Neural cell (in vitro differentiated cells): ENCODE measurements around the gene SLC22A16.

ENCODE experiments used
- POLR2AphosphoS5 ChIP-seq: IDR thresholded peaks from 2 replicates; pipeline ENCODE4 v1.6.1; 2012
- TF ChIP-seq, protein P1 (sequence below): fragments of 450-650 bp; IDR thresholded peaks from 2 replicates; pipeline ENCODE4 v1.5.1; 2014; ENCODE audit warnings: antibody characterized with exemption, mild to moderate bottlenecking, moderate library complexity; ENCODE audit not compliant: poor library complexity, severe bottlenecking

DNA sequence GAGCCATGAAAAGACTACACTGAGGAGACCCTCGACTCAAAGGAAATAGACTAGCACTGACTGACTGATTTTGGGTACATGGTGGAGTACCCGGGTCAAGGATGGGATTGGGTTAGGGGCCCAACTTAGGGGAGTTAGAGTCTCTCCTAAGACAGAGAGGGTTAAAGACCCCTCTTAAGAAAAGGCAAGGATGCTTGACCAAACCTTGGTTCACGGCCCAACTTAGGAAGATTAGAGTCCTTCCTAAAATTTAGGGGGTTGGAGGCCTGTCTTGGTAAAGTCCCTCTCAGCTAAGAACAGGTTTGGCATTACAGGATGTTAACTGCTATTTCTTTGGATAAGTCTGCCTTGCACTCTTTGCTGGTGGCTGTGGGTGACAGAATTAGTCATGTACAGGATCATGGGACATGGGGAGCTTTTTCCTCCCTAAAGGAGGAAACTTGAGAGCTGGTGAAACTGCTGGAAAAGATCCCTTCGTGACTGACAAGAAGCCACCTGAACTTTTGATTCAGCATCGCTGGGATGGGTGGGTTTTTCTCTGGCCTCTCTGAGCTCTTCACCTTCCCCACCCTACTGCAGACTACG lies 12.3 kb upstream of the SLC22A16 start:
- TF ChIP-seq, protein P1, sequence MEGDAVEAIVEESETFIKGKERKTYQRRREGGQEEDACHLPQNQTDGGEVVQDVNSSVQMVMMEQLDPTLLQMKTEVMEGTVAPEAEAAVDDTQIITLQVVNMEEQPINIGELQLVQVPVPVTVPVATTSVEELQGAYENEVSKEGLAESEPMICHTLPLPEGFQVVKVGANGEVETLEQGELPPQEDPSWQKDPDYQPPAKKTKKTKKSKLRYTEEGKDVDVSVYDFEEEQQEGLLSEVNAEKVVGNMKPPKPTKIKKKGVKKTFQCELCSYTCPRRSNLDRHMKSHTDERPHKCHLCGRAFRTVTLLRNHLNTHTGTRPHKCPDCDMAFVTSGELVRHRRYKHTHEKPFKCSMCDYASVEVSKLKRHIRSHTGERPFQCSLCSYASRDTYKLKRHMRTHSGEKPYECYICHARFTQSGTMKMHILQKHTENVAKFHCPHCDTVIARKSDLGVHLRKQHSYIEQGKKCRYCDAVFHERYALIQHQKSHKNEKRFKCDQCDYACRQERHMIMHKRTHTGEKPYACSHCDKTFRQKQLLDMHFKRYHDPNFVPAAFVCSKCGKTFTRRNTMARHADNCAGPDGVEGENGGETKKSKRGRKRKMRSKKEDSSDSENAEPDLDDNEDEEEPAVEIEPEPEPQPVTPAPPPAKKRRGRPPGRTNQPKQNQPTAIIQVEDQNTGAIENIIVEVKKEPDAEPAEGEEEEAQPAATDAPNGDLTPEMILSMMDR: no peak
- TF ChIP-seq POLR2AphosphoS5: no peak
